Epithelial cell of proximal tubule (primary cell): Measurements from ENCODE around the gene LYZL2. TPM values are rescaled to one million over a fixed set of nuclear protein-coding genes. Genes with fewer than 3 reads are reported as not detected.

Experiments used
- DNase-seq: peaks from one replicate; pipeline ENCODE4 v3.0.0-alpha.2; 2011; ENCODE audit warnings: low read depth
- H3K4me3 ChIP-seq: 2 replicates; pipeline ENCODE4 v1.5.1; 2011; ENCODE audit warnings: low read depth, mild to moderate bottlenecking, low read length
- total RNA-seq: library from RNA; depleted of rRNA; stranded (reverse); fragments of >200 nt; gene quantifications from 2 replicates; pipeline ENCODE4 v1.2.3, GENCODE V29; 2015
- TF ChIP-seq, protein P1 (sequence below): conservative IDR thresholded peaks from 2 replicates; pipeline ENCODE4 v1.5.1; 2012; ENCODE audit warnings: low read depth, mild to moderate bottlenecking, low read length

The LYZL2 gene
- total RNA-seq, 1 donor from 2014 or later: not detected

DNA sequence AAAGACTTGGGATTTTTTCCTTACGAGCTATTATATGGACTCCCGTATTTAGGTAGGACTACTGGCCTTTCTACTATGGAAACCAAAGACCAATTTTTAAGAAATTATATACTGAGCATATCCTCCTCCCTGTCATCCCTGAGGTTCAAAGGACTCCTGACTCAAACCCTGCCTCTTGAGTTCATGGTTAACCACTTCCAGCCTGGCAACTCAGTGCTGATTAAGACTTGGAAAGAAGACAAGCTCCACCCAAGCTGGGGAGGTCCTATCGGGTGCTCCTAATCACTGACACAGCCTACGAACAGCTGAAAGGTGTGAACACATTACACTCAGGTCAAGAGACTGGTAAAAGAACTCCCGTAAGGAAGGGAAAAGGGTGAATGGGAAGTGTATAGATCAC is 66.8 kb downstream of the LYZL2 start:
- H3K4me3 ChIP-seq: no peak overlapping the region
- DNase-seq: no peak
- TF ChIP-seq, protein P1, sequence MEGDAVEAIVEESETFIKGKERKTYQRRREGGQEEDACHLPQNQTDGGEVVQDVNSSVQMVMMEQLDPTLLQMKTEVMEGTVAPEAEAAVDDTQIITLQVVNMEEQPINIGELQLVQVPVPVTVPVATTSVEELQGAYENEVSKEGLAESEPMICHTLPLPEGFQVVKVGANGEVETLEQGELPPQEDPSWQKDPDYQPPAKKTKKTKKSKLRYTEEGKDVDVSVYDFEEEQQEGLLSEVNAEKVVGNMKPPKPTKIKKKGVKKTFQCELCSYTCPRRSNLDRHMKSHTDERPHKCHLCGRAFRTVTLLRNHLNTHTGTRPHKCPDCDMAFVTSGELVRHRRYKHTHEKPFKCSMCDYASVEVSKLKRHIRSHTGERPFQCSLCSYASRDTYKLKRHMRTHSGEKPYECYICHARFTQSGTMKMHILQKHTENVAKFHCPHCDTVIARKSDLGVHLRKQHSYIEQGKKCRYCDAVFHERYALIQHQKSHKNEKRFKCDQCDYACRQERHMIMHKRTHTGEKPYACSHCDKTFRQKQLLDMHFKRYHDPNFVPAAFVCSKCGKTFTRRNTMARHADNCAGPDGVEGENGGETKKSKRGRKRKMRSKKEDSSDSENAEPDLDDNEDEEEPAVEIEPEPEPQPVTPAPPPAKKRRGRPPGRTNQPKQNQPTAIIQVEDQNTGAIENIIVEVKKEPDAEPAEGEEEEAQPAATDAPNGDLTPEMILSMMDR: no peak

Other genes starting within 250 kb of the LYZL2 start
- 4.2 and 4.8 TPM in 2 replicates for gene MAP3K8, start 195.6 kb downstream of the LYZL2 start, total RNA-seq